8988T (cell line): Measurements from ENCODE around the gene COBL.

Source experiments
- DNase-seq: peaks from one replicate; pipeline ENCODE4 v3.0.0; 2011

Gene COBL

DNA sequence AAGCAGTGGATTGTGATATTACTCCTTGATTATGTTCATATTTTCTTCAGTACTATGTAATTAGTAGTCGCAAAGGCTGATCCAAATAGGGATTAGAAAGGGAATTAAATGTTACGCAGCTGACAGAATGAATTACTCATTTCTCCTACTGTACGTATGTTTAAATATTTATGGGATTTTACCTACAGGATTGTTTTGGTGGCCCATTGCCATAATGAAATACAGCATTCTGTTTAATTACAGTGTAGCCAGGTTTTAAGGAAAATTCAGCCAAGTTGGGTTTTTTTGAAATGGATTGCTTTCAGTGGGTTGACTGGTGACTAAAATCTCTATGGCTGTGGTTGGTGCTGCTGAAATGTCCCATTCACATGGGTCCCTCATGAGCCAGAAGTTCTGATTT is 336.2 kb downstream of the COBL start:
- DNase-seq = no peak

DNA sequence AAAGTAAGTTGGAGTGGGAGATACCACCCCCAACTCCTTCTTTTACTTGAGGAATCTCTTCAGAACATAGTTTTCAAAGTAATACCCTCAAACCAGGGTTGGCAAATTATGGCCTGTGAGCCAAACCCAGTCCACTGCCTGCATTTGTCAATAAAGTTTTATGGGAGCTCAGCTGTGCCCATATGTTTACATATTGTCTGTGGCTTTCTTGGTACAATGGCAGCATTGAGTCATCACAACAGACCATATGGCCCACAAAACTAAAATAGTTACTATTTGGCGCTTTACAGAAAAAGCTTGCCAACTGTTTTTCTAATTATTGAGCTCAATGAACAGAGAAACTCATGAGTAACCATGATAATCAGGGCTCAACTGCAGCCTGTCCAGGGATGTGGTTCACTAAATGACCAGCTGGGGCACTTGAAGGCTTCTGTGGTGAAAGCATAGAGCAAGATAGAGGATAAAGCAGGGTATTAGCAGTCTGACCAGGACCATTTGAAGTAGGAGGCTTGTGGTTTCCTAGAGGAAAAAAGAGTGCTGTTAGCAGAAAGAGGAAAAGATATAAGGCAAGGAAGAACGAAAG is 337.9 kb downstream of the COBL start:
- no peak for DNase-seq

DNA sequence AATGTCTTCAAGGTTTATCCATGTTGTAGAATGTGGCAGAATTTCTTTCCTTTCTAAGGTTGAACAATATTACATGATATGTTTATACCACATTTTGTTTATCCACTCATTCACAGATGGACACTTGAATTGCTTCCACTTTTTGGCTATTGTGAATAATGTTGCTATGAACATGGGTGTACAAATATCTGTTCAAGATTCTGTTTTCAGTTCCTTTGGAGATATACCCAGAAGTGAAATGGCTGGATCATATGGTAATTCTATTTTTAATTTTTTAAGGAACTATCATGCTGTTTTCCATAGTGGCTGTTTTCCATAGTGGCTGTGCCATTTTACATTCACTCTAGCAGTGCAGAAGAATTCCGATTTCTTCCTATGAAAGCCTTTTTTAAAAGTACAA is 339.2 kb downstream of the COBL start:
- no peak for DNase-seq

DNA sequence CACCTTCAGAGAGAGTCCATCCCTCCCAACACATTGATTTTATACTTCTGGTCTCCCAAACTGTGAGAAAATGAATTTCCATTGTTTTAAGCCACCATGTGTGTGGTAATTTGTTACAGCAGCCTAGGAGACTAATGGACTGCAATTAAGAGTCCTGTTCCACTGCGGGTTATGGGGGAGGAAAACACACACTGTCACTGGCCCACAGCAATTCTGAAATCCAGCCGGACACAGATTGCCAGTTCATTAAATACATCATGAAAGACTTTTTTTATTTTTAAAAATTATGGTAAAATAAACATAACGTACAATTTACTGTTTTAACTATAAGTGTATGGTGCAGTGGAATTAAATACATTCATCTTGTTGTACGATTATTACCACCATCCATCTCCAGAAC is 340.5 kb downstream of the COBL start:
- no peak for DNase-seq

DNA sequence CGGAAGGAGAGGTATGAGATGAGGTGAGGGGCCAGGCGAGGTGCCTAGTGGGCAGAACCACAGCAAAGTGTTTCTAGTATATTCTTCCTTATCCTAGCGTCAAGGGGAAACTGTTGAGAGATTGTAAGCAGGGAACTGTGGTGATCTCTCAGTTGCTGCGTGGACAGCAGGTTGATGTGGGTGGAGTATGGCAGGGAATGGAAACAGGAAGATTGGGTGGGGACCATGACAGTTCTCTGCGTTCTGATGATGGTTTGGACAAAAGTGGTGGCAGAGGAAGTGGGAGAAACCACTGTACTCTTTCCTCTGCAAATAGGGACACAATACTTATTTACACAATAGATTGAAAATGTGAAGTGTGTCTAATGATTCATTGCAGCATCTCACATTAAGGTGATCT is 342.4 kb downstream of the COBL start:
- DNase-seq = no peak

DNA sequence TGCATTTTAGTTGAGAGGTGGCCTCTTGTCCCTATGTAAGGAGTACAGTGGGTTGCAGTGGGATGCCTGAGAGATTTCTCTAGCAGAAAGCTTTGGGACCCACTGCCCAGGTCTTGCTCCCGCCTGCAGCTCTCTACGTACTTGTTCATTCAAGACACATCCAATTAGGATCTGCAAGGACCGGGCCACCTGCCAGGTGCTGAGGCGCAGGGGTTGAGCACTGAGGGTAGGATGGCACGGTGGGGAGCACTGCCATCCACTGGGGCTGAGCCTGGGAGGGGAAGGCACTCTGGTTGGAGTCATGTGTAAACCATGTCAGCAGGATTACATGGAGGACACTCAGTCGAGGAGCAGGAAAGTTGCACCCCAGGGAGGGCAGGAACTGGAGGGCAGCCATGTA is 342.8 kb downstream of the COBL start:
- DNase-seq = no peak

DNA sequence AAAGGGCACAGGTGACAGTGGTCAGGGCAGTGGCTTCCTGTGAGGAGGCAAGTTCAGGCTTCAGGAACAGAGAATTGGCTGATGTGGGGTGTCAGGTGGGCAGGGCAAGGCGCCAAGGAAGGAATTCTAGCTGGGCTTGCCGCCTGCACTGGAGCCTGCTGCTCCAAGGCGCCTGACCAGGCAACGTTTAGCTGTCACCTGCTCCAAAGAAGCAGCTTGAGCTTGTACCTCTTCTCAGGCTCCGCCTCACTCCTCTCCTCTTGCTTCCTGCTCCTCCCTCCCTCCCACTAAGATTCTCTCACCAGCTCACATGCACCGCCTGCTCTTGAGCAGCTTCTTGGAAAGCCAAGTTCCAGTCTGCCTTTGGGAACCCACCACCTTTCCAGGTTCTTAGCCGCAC is 346.5 kb downstream of the COBL start:
- no peak for DNase-seq
